A549 treated with Hydrocortisone at 1 μM for 4 hours (cell line): ENCODE data around the gene PRR7. TPM values are rescaled to one million over a fixed set of nuclear protein-coding genes. Genes with fewer than 3 reads are reported as not detected.

Experiments used
- total RNA-seq: library from RNA; stranded (reverse); fragments of 200-300 nt; extraction: Qiagen RNA extraction; gene quantifications from 5 replicates; pipeline ENCODE4 v1.2.3, GENCODE V29; 2022

Gene PRR7, protein sequence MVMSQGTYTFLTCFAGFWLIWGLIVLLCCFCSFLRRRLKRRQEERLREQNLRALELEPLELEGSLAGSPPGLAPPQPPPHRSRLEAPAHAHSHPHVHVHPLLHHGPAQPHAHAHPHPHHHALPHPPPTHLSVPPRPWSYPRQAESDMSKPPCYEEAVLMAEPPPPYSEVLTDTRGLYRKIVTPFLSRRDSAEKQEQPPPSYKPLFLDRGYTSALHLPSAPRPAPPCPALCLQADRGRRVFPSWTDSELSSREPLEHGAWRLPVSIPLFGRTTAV
- 11.3 to 32.8 TPM (median 30.9 TPM) in 5 replicates for total RNA-seq

DNA sequence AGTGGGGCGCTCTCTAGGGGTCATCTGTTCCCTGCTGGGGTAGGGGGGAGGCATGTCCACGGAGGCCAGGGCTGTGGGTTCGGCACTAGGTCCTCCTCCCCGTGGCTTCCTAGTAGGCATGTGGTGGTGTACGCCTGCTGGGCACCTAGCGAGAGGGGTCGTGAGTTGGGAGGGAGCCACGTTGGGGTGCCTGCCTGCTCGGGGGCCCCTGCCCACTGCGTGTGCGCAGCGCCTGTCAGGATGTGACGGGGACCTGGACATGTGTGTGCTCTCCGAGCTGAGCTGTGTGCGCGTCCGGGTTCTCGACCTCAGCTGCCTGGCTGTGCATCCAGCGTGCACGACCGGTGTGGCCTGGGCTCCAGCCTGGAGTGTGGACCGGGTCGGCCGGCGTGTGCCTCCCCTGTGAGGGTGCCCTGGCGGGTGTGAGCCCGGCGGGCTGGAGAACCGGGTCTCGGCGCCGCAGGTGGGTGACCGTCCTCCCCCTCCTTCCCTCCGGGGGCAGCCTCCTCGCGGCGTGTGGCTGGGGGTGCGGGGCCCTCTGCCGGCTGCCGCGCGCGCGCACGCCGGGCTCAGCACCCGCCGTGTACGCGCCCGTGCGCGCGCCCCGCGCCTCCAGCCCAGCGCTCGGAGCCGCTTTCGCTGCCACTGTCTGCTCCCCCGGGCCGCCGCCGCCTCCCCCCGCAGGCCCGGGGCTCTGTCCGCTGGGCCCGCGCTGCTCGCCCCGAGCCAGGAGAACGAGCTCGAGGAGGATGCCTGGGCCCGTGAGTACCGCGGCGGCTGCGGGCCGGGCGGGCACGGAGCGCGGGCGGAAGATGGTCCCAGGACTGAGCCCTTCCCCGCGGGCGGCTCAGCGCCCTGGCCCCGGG is at the start of gene PRR7:
PRR7 (plus strand) TSS at position 615 of the 866 bp plus-strand sequence. CDS start 8,254 bp downstream, outside the sequence.

DNA sequence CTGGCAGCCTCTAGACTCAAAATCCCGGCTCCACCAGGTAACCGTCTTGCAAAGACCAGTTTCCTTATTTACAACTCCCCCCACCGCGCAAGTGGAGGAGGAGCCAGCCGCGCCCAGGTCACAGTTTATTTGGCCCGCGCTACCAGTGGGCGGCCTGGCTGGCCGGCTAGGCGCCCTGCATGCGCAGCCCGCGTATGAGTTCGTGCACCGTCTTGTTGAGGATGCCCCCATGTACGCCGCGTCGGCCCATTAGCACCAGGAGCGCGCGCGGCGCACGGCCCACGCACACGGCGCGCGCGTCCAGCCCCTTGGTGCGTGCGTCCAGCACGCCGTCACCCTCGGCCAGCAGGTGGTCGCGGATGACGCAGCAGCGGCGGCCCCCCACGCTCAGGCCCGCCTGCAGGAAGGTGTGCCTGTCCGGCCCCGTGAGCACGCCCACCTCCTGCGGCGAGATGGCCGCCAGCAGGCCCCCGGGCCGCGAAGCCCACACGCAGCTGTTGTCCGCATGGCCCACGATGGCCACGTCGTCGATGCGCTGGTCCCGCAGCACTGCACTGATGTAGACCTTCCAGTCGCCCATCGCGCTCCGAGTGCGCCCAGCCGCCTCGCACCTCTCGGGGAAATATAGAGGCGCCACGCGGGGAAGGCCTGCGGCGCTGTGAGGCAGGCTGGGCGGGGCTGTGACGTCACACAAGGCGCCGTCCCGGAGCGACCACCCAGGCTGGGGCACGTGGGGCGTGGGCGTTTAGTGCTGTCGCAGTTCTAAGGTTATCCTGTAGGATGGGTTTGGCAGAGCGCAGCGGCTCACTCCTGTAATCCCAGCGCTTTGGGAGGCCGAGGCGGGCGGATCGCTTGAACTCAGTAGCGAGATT is 46.4 kb upstream of the PRR7 start, which contains the start of gene PFN3:
PFN3 (minus strand) TSS at position 665 of the 872 bp plus-strand sequence; CDS start at position 580, 85 bp downstream.

DNA sequence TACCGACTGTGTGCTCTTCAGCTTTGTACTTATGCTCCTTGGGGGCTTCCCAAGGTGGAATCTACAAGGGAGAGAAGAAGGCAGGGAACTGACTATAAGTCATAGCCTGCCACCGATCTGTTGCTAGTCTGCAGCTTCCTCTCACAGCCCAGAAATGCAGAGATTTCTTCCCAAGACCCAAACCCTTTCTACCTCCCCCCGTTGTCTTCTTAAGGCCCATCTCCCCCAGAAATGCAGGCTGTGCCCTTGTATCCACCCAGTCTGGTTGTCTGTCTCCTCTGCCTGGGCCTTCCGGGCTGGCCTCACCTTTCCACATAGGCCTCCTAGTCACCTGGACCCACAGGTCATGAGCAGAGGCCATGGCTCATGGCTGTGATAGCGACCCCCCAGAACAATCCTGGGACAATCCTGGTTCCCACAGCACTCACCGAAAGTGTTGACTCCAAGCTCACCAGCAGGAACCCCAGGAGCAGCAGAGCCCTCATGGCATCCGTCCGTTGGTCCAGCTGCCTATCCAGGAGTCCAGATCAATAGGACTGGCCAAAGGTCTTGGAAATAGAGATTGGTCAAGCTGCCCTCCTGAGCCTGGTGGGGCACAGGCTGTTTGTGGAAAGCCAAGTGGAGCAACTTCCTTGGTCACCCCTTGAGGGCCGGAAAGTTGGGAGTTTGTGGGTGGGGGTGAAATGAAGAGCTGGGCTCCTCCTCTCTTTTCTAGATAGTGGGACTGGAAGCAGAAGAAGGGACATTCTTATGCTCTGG is 37.4 kb upstream of the PRR7 start, which contains the start of gene F12:
F12 (minus strand) TSS at position 522 of the 759 bp plus-strand sequence; CDS start at position 485, 37 bp downstream.

DNA sequence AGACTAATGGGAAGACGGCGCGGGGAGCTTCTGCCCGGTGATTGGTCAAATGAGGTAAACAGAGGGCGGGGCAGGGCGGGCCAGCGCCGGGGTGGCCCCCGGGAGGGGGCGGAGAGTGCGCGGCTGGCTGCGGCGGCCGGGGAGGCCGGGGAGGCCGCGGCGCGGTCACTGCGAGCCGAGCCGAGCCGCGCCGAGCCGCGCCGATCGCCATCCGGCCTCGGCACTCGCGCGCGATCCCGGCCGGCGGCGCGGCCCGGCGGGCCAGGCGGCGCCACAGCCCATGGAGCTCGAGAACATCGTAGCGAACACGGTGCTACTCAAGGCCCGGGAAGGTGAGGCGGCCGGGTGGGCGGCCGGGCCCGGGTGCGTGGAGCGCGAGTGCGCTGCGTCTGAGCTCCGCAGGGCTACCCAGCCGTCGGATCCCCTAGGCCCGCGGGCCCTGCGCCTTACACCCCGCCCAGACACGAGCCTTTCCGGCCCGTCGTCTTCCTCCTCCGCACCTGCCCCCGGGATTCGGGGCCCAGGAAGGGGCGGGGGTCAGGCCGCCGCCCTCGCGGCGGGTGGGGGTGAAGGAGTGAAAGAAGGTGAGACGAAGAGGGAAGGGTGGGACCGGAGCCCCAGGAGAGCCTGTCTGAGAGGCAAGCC is 19.9 kb upstream of the PRR7 start, which contains the start of gene GRK6:
GRK6 (plus strand) TSS at position 111 of the 645 bp plus-strand sequence; CDS start at position 281, 170 bp downstream.

DNA sequence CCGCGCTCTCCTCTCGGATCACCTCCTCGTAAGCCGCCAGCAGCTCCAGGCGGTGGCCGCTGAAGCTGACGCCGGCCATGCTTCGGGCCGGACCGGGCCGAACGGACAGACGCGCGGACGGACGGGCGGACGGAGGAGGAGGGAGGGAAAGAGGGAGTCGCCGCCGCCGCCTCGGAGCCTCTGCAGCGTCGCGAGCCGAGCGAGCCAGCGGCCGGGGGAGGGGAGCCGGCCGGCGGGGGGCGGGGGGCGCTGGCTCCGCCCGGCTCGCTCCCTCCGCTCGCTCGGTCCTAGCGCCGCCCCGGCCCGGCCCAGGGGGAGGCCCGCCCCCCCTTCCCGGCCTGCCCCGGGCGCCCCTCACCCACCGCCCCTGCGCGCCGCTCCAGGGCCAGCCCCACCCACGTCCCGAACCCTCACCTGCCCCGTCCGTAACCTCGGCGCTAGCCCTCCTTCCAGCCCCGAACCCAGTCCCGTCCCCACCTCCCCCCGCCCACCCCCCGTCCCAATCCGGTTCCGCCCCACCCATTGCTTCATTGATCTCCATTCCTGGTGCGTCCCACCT is 26.9 kb downstream of the PRR7 start, which contains the start of gene DBN1:
DBN1 (minus strand) TSS at position 192 of the 559 bp plus-strand sequence; CDS start at position 79, 113 bp downstream.

DNA sequence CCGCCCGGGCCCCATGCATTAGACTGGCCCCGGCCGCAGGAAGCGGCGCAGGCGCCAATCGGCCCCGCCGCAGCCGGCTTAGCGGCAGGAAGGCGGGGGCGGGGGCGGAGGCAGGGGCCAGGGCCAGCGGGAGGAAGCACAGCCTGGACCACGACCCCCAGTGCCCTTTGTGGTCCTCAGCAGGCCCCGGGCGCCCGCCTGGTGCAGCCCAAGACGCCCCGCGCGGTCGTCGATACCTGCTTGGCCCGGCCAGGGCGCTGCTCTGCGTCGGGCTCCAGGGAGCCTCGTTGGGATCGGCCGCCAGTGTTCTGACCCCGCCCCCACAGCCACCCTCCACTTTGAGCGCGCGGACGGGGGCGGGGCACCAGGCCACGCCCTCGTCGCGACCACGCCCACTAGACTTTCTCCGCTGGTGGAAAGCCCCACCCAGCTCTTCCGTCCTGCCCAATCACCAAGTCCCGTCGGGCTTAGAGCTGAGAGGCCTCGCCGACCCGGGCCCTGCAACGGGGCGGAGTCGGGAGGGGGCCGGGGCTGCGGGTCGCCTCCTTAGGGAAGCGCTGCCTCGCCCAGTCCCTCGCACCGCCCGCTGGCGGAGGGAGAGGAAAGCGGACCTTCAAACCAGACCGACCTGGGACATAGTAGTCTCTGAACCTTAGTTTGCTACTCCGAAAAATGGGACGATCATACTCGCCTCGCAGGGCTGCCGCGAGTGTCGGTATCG is 50.8 kb downstream of the PRR7 start, which contains the start of gene PDLIM7:
PDLIM7 (minus strand) TSS at position 313 of the 721 bp plus-strand sequence. CDS start 1,092 bp downstream, outside the sequence.

Other genes starting within 250 kb of the PRR7 start
- 20.6 to 25.3 TPM (median 24.0 TPM) in 5 replicates for gene RAB24, start 143.1 kb upstream of the PRR7 start, total RNA-seq
- 270 to 377 TPM (median 369 TPM) in 5 replicates for gene PRELID1, start 143.0 kb upstream of the PRR7 start, total RNA-seq
- gene MXD3, start 134.9 kb upstream of the PRR7 start, total RNA-seq, result 11.9 to 20.1 TPM (median 18.7 TPM) in 5 replicates
- gene LMAN2, start 95.1 kb upstream of the PRR7 start, total RNA-seq, result 185 to 298 TPM (median 190 TPM) in 5 replicates
- gene RGS14, start 88.9 kb upstream of the PRR7 start, total RNA-seq, result 3.0 to 5.8 TPM (median 5.6 TPM) in 5 replicates
- gene SLC34A1, start 62.4 kb upstream of the PRR7 start, total RNA-seq, result not detected in 5 replicates
- gene PFN3, start 46.2 kb upstream of the PRR7 start, total RNA-seq, result not detected in 5 replicates
- gene F12, start 37.2 kb upstream of the PRR7 start, total RNA-seq, result 14.2 to 24.1 TPM (median 22.1 TPM) in 5 replicates
- 23.1 to 27.6 TPM (median 26.2 TPM) in 5 replicates for gene GRK6, start 20.1 kb upstream of the PRR7 start, total RNA-seq
- 54.3 to 70.9 TPM (median 65.2 TPM) in 5 replicates for gene DBN1, start 26.8 kb downstream of the PRR7 start, total RNA-seq
- gene PDLIM7, start 50.8 kb downstream of the PRR7 start, total RNA-seq, result 68.0 to 88.6 TPM (median 79.2 TPM) in 5 replicates
- 2.7 to 6.1 TPM (median 3.8 TPM) in 5 replicates for gene DOK3, start 63.0 kb downstream of the PRR7 start, total RNA-seq
- gene DDX41, start 70.1 kb downstream of the PRR7 start, total RNA-seq, result 95.4 to 135 TPM (median 109 TPM) in 5 replicates
- 19.3 to 27.3 TPM (median 25.0 TPM) in 5 replicates for gene FAM193B, start 107.7 kb downstream of the PRR7 start, total RNA-seq
- 275 to 289 TPM (median 280 TPM) in 5 replicates for gene TMED9, start 145.4 kb downstream of the PRR7 start, total RNA-seq
- gene B4GALT7, start 153.3 kb downstream of the PRR7 start, total RNA-seq, result 21.3 to 27.7 TPM (median 26.5 TPM) in 5 replicates